H1 (cell line): ENCODE measurements around the gene DENND10. TPM values are rescaled to one million over a fixed set of nuclear protein-coding genes. Genes with fewer than 3 reads are reported as not detected.

ENCODE experiments used
- CTCF ChIA-PET: fragments of 300-600 bp; sonication (Branson Sonifier 250); formaldehyde crosslinking; loops from one replicate; lab custom pipeline; 2021; ENCODE audit not compliant: partially characterized antibody; lab: Charles Lee
- POLR2A ChIA-PET: fragments of 300-600 bp; sonication (Branson Sonifier 250); formaldehyde crosslinking; loops from one replicate; lab custom pipeline; 2021; ENCODE audit warnings: inconsistent platforms; ENCODE audit not compliant: partially characterized antibody; lab: Charles Lee
- DNase-seq, 2 experiments: peaks; one replicate each; pipeline versions ENCODE4 v3.0.0 to v3.0.0-alpha.2; 2010 to 2022; ENCODE audit warnings: low spot score in 2 of 2, low read depth in 1 of 2, mixed read lengths in 1 of 2
- FAIRE-seq: peaks from 2 replicates; lab custom pipeline; 2011; peaks lifted over from hg19 to GRCh38; lab: Jason Lieb, UNC
- H2AFZ ChIP-seq: 2 replicates; pipeline ENCODE4 v1.8.1; 2012; ENCODE audit warnings: low read length, inconsistent platforms
- H2AK5ac ChIP-seq: 2 replicates; pipeline ENCODE4 v1.6.1; 2013; ENCODE audit warnings: low read depth, low read length
- H2BK120ac ChIP-seq: replicated peaks from 2 replicates; pipeline ENCODE3; 2013; ENCODE audit warnings: low read depth, low read length, inconsistent platforms
- H2BK12ac ChIP-seq: 2 replicates; pipeline ENCODE4 v1.6.1; 2013; ENCODE audit warnings: low read depth, low read length
- H2BK15ac ChIP-seq: 2 replicates; pipeline ENCODE4 v1.6.1; 2013; ENCODE audit warnings: low read length
- H2BK20ac ChIP-seq: 2 replicates; pipeline ENCODE4 v1.6.1; 2013; ENCODE audit warnings: low read length
- H2BK5ac ChIP-seq: 2 replicates; pipeline ENCODE4 v1.6.1; 2013; ENCODE audit warnings: low read depth, low read length
- H3K14ac ChIP-seq: 2 replicates; pipeline ENCODE4 v1.6.1; 2013; ENCODE audit warnings: inconsistent platforms; ENCODE audit not compliant: insufficient read length
- H3K18ac ChIP-seq: 2 replicates; pipeline ENCODE4 v1.6.1; 2013; ENCODE audit warnings: low read length; ENCODE audit errors: extremely low read depth
- H3K23ac ChIP-seq: 2 replicates; pipeline ENCODE4 v1.6.1; 2013; ENCODE audit warnings: inconsistent platforms; ENCODE audit not compliant: insufficient read length
- H3K23me2 ChIP-seq: 2 replicates; pipeline ENCODE4 v1.6.1; 2013; ENCODE audit warnings: low read depth, low read length
- H3K27ac ChIP-seq: 2 replicates; pipeline ENCODE4 v1.6.1; 2011; ENCODE audit warnings: low read depth, low read length, inconsistent platforms
- H3K27me3 ChIP-seq, 4 experiments: replicated peaks in 1 of 4; 1 replicate in 1 of 4; 2 replicates in 3 of 4; pipeline versions ENCODE4 v1.6.1 to v1.8.1; 2011 to 2013; ENCODE audit warnings: low read length in 3 of 4, mild to moderate bottlenecking in 3 of 4, inconsistent platforms in 2 of 4, mixed read lengths in 2 of 4, moderate library complexity in 1 of 4; ENCODE audit not compliant: control insufficient read depth in 3 of 4, insufficient read depth in 3 of 4; ENCODE audit errors: extremely low read depth in 1 of 4
- H3K36me3 ChIP-seq, 4 experiments: 2 replicates each; pipeline versions ENCODE4 v1.6.1 to v1.8.1; 2011 to 2013; ENCODE audit warnings: mild to moderate bottlenecking in 4 of 4, low read length in 3 of 4, moderate library complexity in 2 of 4, control low read depth in 1 of 4, inconsistent platforms in 1 of 4; ENCODE audit not compliant: insufficient read depth in 4 of 4, control insufficient read depth in 2 of 4
- H3K4ac ChIP-seq: replicated peaks from 2 replicates; pipeline ENCODE3; 2013; ENCODE audit warnings: low read length, low read depth, mixed read lengths, inconsistent platforms; ENCODE audit not compliant: insufficient read length
- H3K4me1 ChIP-seq, 4 experiments: replicated peaks in 1 of 4; 1 replicate in 1 of 4; 2 replicates in 3 of 4; pipeline versions ENCODE4 v1.6.1 to v1.8.1; 2011 to 2013; ENCODE audit warnings: low read length in 3 of 4, inconsistent platforms in 2 of 4, mixed read lengths in 1 of 4; ENCODE audit not compliant: insufficient read depth in 4 of 4, control insufficient read depth in 3 of 4
- H3K4me2 ChIP-seq, 2 experiments: 2 replicates each; pipeline versions ENCODE4 v1.6.1 to v1.8.1; 2011 to 2013; ENCODE audit warnings: low read depth in 2 of 2, low read length in 2 of 2, control low read depth in 1 of 2, inconsistent platforms in 1 of 2, mild to moderate bottlenecking in 1 of 2; ENCODE audit not compliant: insufficient read depth in 1 of 2
- H3K4me3 ChIP-seq, 4 experiments: fragments of 200-600, 300-600 bp in 1 of 4; sonication (generic), shearing (Covaris generic), sonication (Bioruptor Twin) in 1 of 4; 2 replicates each; pipeline versions ENCODE4 v1.5.1 to v1.8.1; 2011 to 2016; ENCODE audit warnings: low read length in 4 of 4, low read depth in 3 of 4, control low read depth in 2 of 4, inconsistent platforms in 2 of 4, mild to moderate bottlenecking in 2 of 4, mixed read lengths in 1 of 4, moderate library complexity in 1 of 4; ENCODE audit not compliant: insufficient read depth in 2 of 4; ENCODE audit errors: extremely low read depth in 1 of 4
- H3K56ac ChIP-seq: replicated peaks from 2 replicates; pipeline ENCODE3; 2013; ENCODE audit warnings: low read depth, mild to moderate bottlenecking, mixed read lengths, low read length, inconsistent platforms; ENCODE audit not compliant: insufficient read length
- H3K79me1 ChIP-seq: 2 replicates; pipeline ENCODE4 v1.6.1; 2013; ENCODE audit warnings: low read depth, low read length, control low read depth
- H3K79me2 ChIP-seq, 2 experiments: 2 replicates each; pipeline versions ENCODE4 v1.6.1 to v1.8.1; 2012 to 2013; ENCODE audit warnings: low read length in 2 of 2, mild to moderate bottlenecking in 2 of 2, inconsistent platforms in 1 of 2; ENCODE audit not compliant: insufficient read depth in 2 of 2, control insufficient read depth in 1 of 2
- H3K9ac ChIP-seq, 4 experiments: replicated peaks in 1 of 4; 1 replicate in 1 of 4; 2 replicates in 3 of 4; pipeline versions ENCODE4 v1.6.1 to v1.8.1; 2011 to 2013; ENCODE audit warnings: low read depth in 3 of 4, low read length in 3 of 4, control low read depth in 2 of 4, mild to moderate bottlenecking in 2 of 4, moderate library complexity in 2 of 4, inconsistent platforms in 1 of 4; ENCODE audit errors: extremely low read depth in 1 of 4
- H3K9me3 ChIP-seq, 2 experiments: 2 replicates each; pipeline versions ENCODE4 v1.6.1 to v1.8.1; 2012 to 2013; ENCODE audit warnings: mild to moderate bottlenecking in 2 of 2, moderate library complexity in 2 of 2, control low read depth in 1 of 2, inconsistent platforms in 1 of 2, low read depth in 1 of 2, low read length in 1 of 2, mixed read lengths in 1 of 2; ENCODE audit not compliant: insufficient read depth in 2 of 2
- H4K20me1 ChIP-seq, 2 experiments: replicated peaks in 1 of 2; 2 replicates each; pipeline versions ENCODE3 to v1.8.1; 2011 to 2013; ENCODE audit warnings: inconsistent platforms in 2 of 2, low read length in 2 of 2, mild to moderate bottlenecking in 1 of 2; ENCODE audit not compliant: insufficient read depth in 2 of 2, control insufficient read depth in 1 of 2
- H4K5ac ChIP-seq: 2 replicates; pipeline ENCODE4 v1.6.1; 2013; ENCODE audit warnings: low read length, low read depth, mixed read lengths, inconsistent platforms; ENCODE audit not compliant: insufficient read length
- H4K8ac ChIP-seq: 2 replicates; pipeline ENCODE4 v1.8.0; 2013; ENCODE audit warnings: mild to moderate bottlenecking, moderate library complexity, low read length, inconsistent platforms; ENCODE audit not compliant: insufficient read depth; ENCODE audit errors: extremely low read depth
- H4K91ac ChIP-seq: replicated peaks from 2 replicates; pipeline ENCODE3; 2013; ENCODE audit warnings: low read length, mixed read lengths, inconsistent platforms; ENCODE audit not compliant: insufficient read length
- EGR1 ChIP-seq: IDR thresholded peaks from 2 replicates; pipeline ENCODE4 v1.6.1; 2011; ENCODE audit warnings: low read depth, low read length, borderline replicate concordance
- EZH2 ChIP-seq: fragments of 200-600 bp; sonication (generic); IDR thresholded peaks from 2 replicates; pipeline ENCODE4 v1.7.1; 2012; ENCODE audit warnings: low read depth, mild to moderate bottlenecking, moderate library complexity, low read length, inconsistent platforms; ENCODE audit not compliant: severe bottlenecking
- GTF2F1 ChIP-seq: IDR thresholded peaks from 2 replicates; pipeline ENCODE4 v1.6.1; 2012; ENCODE audit warnings: low read depth, low read length, improper control_type of control experiment, borderline replicate concordance
- HDAC2 ChIP-seq, 2 experiments: fragments of 300-600 bp in 1 of 2; sonication (generic) in 1 of 2; IDR thresholded peaks; 2 replicates each; pipeline ENCODE4 v1.6.1; 2011 to 2012; ENCODE audit warnings: low read depth in 2 of 2, low read length in 2 of 2, mild to moderate bottlenecking in 2 of 2, moderate library complexity in 2 of 2, borderline replicate concordance in 1 of 2, inconsistent platforms in 1 of 2
- KDM5A ChIP-seq: fragments of 200-600 bp; IDR thresholded peaks from 2 replicates; pipeline ENCODE4 v1.7.1; 2012; ENCODE audit warnings: mild to moderate bottlenecking, low read length, inconsistent platforms, mixed read lengths
- NRF1 ChIP-seq: IDR thresholded peaks from 2 replicates; pipeline ENCODE4 v1.6.1; 2011; ENCODE audit warnings: mild to moderate bottlenecking, low read depth, low read length, improper control_type of control experiment
- POLR2AphosphoS5 ChIP-seq: IDR thresholded peaks from 2 replicates; pipeline ENCODE4 v1.6.1; 2011; ENCODE audit warnings: low read depth, low read length
- POU5F1 ChIP-seq: IDR thresholded peaks from 2 replicates; pipeline ENCODE4 v1.6.1; 2011; ENCODE audit warnings: low read depth, mild to moderate bottlenecking, low read length, moderate library complexity
- RAD21 ChIP-seq, 2 experiments: IDR thresholded peaks in 1 of 2; conservative IDR thresholded peaks in 1 of 2; 2 replicates each; pipeline ENCODE4 v1.6.1; 2011; ENCODE audit warnings: low read depth in 2 of 2, low read length in 2 of 2, improper control_type of control experiment in 1 of 2, inconsistent platforms in 1 of 2, mild to moderate bottlenecking in 1 of 2, moderate library complexity in 1 of 2
- RNF2 ChIP-seq: fragments of 200-900, 300-1000 bp; sonication (generic); IDR thresholded peaks from 2 replicates; pipeline ENCODE4 v1.7.1; 2016; ENCODE audit warnings: borderline replicate concordance, low read depth, mild to moderate bottlenecking, antibody characterized with exemption, low read length; ENCODE audit not compliant: poor library complexity, severe bottlenecking; ENCODE audit errors: missing control alignments
- SIX5 ChIP-seq: IDR thresholded peaks from 2 replicates; pipeline ENCODE4 v1.6.1; 2011; ENCODE audit warnings: mild to moderate bottlenecking, low read depth, low read length
- SRF ChIP-seq: IDR thresholded peaks from 2 replicates; pipeline ENCODE4 v1.6.1; 2011; ENCODE audit warnings: mild to moderate bottlenecking, low read depth, low read length, moderate library complexity
- YY1 ChIP-seq: IDR thresholded peaks from 2 replicates; pipeline ENCODE4 v1.6.1; 2011; ENCODE audit warnings: low read depth, mild to moderate bottlenecking, low read length
- WGBS, 2 experiments: shearing (Covaris generic) in 1 of 2; methylation state at CpG; one replicate each; pipeline versions ENCODE4 v1.1.6 to v1.1.7; 2013 to 2015; ENCODE audit warnings: low lambda C conversion rate in 2 of 2, mixed read lengths in 2 of 2, inconsistent platforms in 1 of 2, low coverage in 1 of 2, missing lambda C conversion rate in 1 of 2; ENCODE audit not compliant: insufficient replicate concordance in 2 of 2, insufficient coverage in 1 of 2, insufficient read length in 1 of 2; ENCODE audit errors: extremely low coverage in 1 of 2, missing lambda C conversion rate in 1 of 2; 5-methylcytosine and 5-hydroxymethylcytosine counted together
- polyA plus RNA-seq, 7 experiments: library from polyadenylated mRNA; depleted of rRNA in 3 of 7; stranded (reverse) in 5 of 7; unstranded in 2 of 7; fragments of >200 nt in 5 of 7; fragments of 200-250 nt in 2 of 7; gene quantifications; 1 replicate in 5 of 7; 2 replicates in 1 of 7; 4 replicates in 1 of 7; pipeline versions ENCODE4 v1.2.1 to v1.2.3, GENCODE V29; 2011 to 2013; ENCODE audit warnings: missing spikeins in 2 of 7, mixed read lengths in 2 of 7
- total RNA-seq: library from RNA; stranded (reverse); fragmentation: NEBNext Ultra II Directional; extraction: Animal tissue kit (Norgen Biotek cat#: 25700); gene quantifications from 2 replicates; pipeline ENCODE4 v1.2.1, GENCODE V29; 2021

Gene DENND10
- total and polyA plus RNA-seq, 2 of the 8 experiments (the other 6 are each of a cell fraction or from before 2014, with no cell fraction given) = 49.3 to 64.4 TPM

DNA sequence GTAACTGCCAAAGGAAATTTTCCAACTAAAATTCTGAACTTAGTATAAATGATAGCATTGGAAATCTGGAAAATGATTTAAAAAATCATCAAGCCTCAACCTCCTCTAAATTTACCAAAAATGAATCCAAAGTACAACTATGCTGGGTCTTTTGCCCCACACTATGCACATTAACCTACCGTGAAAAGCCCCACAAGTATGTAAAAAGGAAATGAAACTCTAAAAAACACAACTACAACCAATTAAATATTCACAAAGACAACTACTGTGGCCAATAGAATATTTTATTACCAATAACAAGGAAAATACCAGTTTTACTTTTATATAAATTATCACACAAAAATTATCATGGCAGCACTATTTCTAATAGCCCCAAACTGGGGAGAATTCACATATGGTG lies 42.6 kb upstream of the DENND10 start:
- no peak overlapping the region for H4K91ac ChIP-seq
- FAIRE-seq (no peak), DNase-seq (no peak)
- 96% methylated on average over 1 of the region's 1 CpG; no CpG with 5 or more reads in 1 of the 2 experiments for WGBS, 2 experiments
- H3K18ac ChIP-seq = no peak overlapping the region
- H3K14ac ChIP-seq = no peak overlapping the region
- no peak overlapping the region for H3K27ac ChIP-seq
- POLR2A ChIA-PET = interaction anchor here (1.7 kb wide), 1 partner anchor 17 kb away, joined by 7 read pairs; no protein-coding TSS in a partner anchor
- no peak overlapping the region for H3K4ac ChIP-seq
- H3K9me3 ChIP-seq = no peaks in the 10 kb centered on the region
- H2BK15ac ChIP-seq = no peak overlapping the region
- no peaks in the 10 kb centered on the region for H3K23me2 ChIP-seq
- no peak overlapping the region for H2AFZ ChIP-seq
- no peak overlapping the region for H3K4me3 ChIP-seq
- H2BK120ac ChIP-seq = no peak overlapping the region
- no peak overlapping the region for H3K23ac ChIP-seq
- H2BK12ac ChIP-seq = no peak overlapping the region
- CTCF ChIA-PET = no interaction called here
- H3K79me2 ChIP-seq = peaks cover 0 to 85% of the 10 kb centered on the region in 2 experiments; a peak in 2 of 4 replicates
- H3K79me1 ChIP-seq = no peaks in the 10 kb centered on the region; the same call in 1 of the 2 replicates
- no peak overlapping the region for H2BK5ac ChIP-seq
- no peaks in the 10 kb centered on the region for H3K27me3 ChIP-seq
- H4K8ac ChIP-seq = no peak overlapping the region
- H3K36me3 ChIP-seq = peaks cover 42 to 93% (median 82%) of the 10 kb centered on the region in 4 experiments
- H4K5ac ChIP-seq = no peak overlapping the region
- no peak overlapping the region for H3K4me2 ChIP-seq
- no peaks in the 10 kb centered on the region for H3K4me1 ChIP-seq
- no peak overlapping the region for H3K9ac ChIP-seq
- no peak overlapping the region for H3K56ac ChIP-seq
- peaks cover 14% of the 10 kb centered on the region in 2 experiments for H4K20me1 ChIP-seq
- no peak overlapping the region for H2BK20ac ChIP-seq
- no peak overlapping the region for H2AK5ac ChIP-seq
- TF ChIP-seq GTF2F1 = no peak
- no peak for TF ChIP-seq POLR2AphosphoS5
- TF ChIP-seq RAD21 (IDR thresholded peaks at IDR 0.05 in 1 of 2, conservative IDR thresholded peaks at IDR 0.05 in 1 of 2; ENCODE audit: low read depth in 2 of 2, low read length in 2 of 2) = no peak
- no peak for TF ChIP-seq POU5F1
- TF ChIP-seq YY1 = no peak
- no peak for TF ChIP-seq EZH2
- no peak for TF ChIP-seq NRF1
- TF ChIP-seq KDM5A = no peak
- no peak for TF ChIP-seq SIX5
- no peak for TF ChIP-seq EGR1
- no peak for TF ChIP-seq RNF2
- no peak for TF ChIP-seq SRF
- no peak for TF ChIP-seq HDAC2 (IDR thresholded peaks at IDR 0.05; ENCODE audit: borderline replicate concordance in 1 of 2, low read depth in 2 of 2, low read length in 2 of 2)
